Stimulated activated effector memory CD8-positive, alpha-beta T cell treated with anti-CD3 and anti-CD28 coated beads, Interleukin-12 subunit alpha, Interleukin-12 subunit beta, amount 100 ng/mL, for 72 hours (primary cell): Measurements from ENCODE around the gene MAP7.
A peak's percentile ranks its signal among the peaks of the same experiment; 100 is the strongest.
"Not testable (repeated sequence)": the region's sequence is repeated elsewhere in the genome, so short reads cannot be mapped to it uniquely, and the experiment has no call there.

Experiments used
- ATAC-seq: fragments of 150-1000 bp; cut with Tn5 transposase; 2 replicates; pipeline ENCODE4 v1.10.0; 2021
- DNase-seq, 2 donors: peaks; one replicate each; pipeline ENCODE4 v3.0.0; 2021 to 2022; ENCODE audit warnings: low spot score in 2 of 2
- H3K27ac Mint-ChIP-seq: one replicate; pipeline ENCODE4 v1.8.0; 2022; ENCODE audit warnings: mild to moderate bottlenecking, mixed read lengths
- H3K36me3 Mint-ChIP-seq: one replicate; pipeline ENCODE4 v1.8.0; 2022; ENCODE audit warnings: mild to moderate bottlenecking, mixed read lengths
- H3K4me1 Mint-ChIP-seq: one replicate; pipeline ENCODE4 v1.8.0; 2022; ENCODE audit warnings: mixed read lengths
- H3K4me3 Mint-ChIP-seq: one replicate; pipeline ENCODE4 v1.8.0; 2022; ENCODE audit warnings: mild to moderate bottlenecking, mixed read lengths
- H3K9me3 Mint-ChIP-seq: one replicate; pipeline ENCODE4 v1.8.0; 2022; ENCODE audit warnings: mixed read lengths

Gene MAP7

GRCh38 chr6:136403110-136403980, 146.9 kb downstream of the MAP7 start:
- ATAC-seq (no peak), DNase-seq (no peak)
- no peak overlapping the region for H3K4me3 Mint-ChIP-seq
- H3K9me3 Mint-ChIP-seq = peaks cover 2% of the 10 kb centered on the region
- H3K27ac Mint-ChIP-seq = no peak overlapping the region
- H3K4me1 Mint-ChIP-seq = no peaks in the 10 kb centered on the region
- H3K36me3 Mint-ChIP-seq = no peaks in the 10 kb centered on the region

- peaks cover 2% of the 10 kb centered on the region for H3K9me3 Mint-ChIP-seq
These were observed 148.5 kb downstream of the MAP7 start for GRCh38 chr6:136401749-136402148.

GRCh38 chr6:136401236-136401635, 149.0 kb downstream of the MAP7 start:
- ATAC-seq, H3K9me3 Mint-ChIP-seq, H3K36me3 Mint-ChIP-seq, H3K4me1 Mint-ChIP-seq, H3K27ac Mint-ChIP-seq, H3K4me3 Mint-ChIP-seq, DNase-seq: not testable (repeated sequence)

More at GRCh38 chr6:136401749-136402148, 148.5 kb downstream of the MAP7 start:
- DNase-seq (no peak), ATAC-seq (no peak)
- no peak overlapping the region for H3K4me3 Mint-ChIP-seq
- no peak overlapping the region for H3K27ac Mint-ChIP-seq
- H3K36me3 Mint-ChIP-seq = no peaks in the 10 kb centered on the region
- no peaks in the 10 kb centered on the region for H3K4me1 Mint-ChIP-seq

- no peak for ATAC-seq
- no peaks in the 10 kb centered on the region for H3K4me1 Mint-ChIP-seq
- no peak for DNase-seq
- peaks cover 2% of the 10 kb centered on the region for H3K9me3 Mint-ChIP-seq
- no peak overlapping the region for H3K27ac Mint-ChIP-seq
- H3K36me3 Mint-ChIP-seq = no peaks in the 10 kb centered on the region
- H3K4me3 Mint-ChIP-seq = no peak overlapping the region
These were observed 151.8 kb downstream of the MAP7 start for GRCh38 chr6:136398453-136398852.

GRCh38 chr6:136396908-136397307, 153.3 kb downstream of the MAP7 start:
- Mint-ChIP-seq H3K4me3 (no peak overlapping the region), H3K4me1 (no peaks in the 10 kb centered on the region), H3K36me3 (no peaks in the 10 kb centered on the region), H3K27ac (no peak overlapping the region), H3K9me3 (peaks cover 2% of the 10 kb centered on the region)
- DNase-seq (no peak), ATAC-seq (no peak)

GRCh38 chr6:136390959-136391358, 159.3 kb downstream of the MAP7 start:
- DNase-seq, H3K36me3 Mint-ChIP-seq, H3K4me1 Mint-ChIP-seq, H3K4me3 Mint-ChIP-seq, ATAC-seq, H3K27ac Mint-ChIP-seq, H3K9me3 Mint-ChIP-seq: not testable (repeated sequence)

- DNase-seq = no peak
- Mint-ChIP-seq H3K9me3 (no peaks in the 10 kb centered on the region), H3K36me3 (no peaks in the 10 kb centered on the region), H3K4me3 (no peak overlapping the region), H3K27ac (no peak overlapping the region), H3K4me1 (no peaks in the 10 kb centered on the region)
- ATAC-seq = no peak
These were observed 162.9 kb downstream of the MAP7 start for GRCh38 chr6:136387316-136387715.

- Mint-ChIP-seq H3K9me3 (no peaks in the 10 kb centered on the region), H3K36me3 (no peaks in the 10 kb centered on the region), H3K4me1 (no peaks in the 10 kb centered on the region), H3K4me3 (no peak overlapping the region), H3K27ac (no peak overlapping the region)
- DNase-seq (no peak), ATAC-seq (no peak)
These were observed 166.8 kb downstream of the MAP7 start for GRCh38 chr6:136383268-136383937.

- Mint-ChIP-seq H3K4me1 (no peaks in the 10 kb centered on the region), H3K4me3 (no peak overlapping the region), H3K27ac (no peak overlapping the region), H3K9me3 (no peaks in the 10 kb centered on the region), H3K36me3 (no peaks in the 10 kb centered on the region)
- ATAC-seq (no peak), DNase-seq (no peak)
These were observed 167.5 kb downstream of the MAP7 start for GRCh38 chr6:136382676-136383252.

GRCh38 chr6:136378888-136379287, 171.3 kb downstream of the MAP7 start:
- no peak for DNase-seq
- H3K4me3 Mint-ChIP-seq = no peak overlapping the region
- no peaks in the 10 kb centered on the region for H3K9me3 Mint-ChIP-seq

GRCh38 chr6:136375836-136376235, 174.4 kb downstream of the MAP7 start:
- H3K9me3 Mint-ChIP-seq, H3K4me3 Mint-ChIP-seq, H3K4me1 Mint-ChIP-seq, DNase-seq, H3K27ac Mint-ChIP-seq, ATAC-seq, H3K36me3 Mint-ChIP-seq: not testable (repeated sequence)

More at GRCh38 chr6:136378888-136379287, 171.3 kb downstream of the MAP7 start:
- no peak for ATAC-seq
- Mint-ChIP-seq H3K36me3 (no peaks in the 10 kb centered on the region), H3K4me1 (no peaks in the 10 kb centered on the region), H3K27ac (no peak overlapping the region)

- H3K9me3 Mint-ChIP-seq = no peaks in the 10 kb centered on the region
- H3K4me3 Mint-ChIP-seq = no peak overlapping the region
- H3K36me3 Mint-ChIP-seq = no peaks in the 10 kb centered on the region
- ATAC-seq = no peak
- no peaks in the 10 kb centered on the region for H3K4me1 Mint-ChIP-seq
- no peak for DNase-seq
- no peak overlapping the region for H3K27ac Mint-ChIP-seq
These were observed 178.3 kb downstream of the MAP7 start for GRCh38 chr6:136371959-136372358.

GRCh38 chr6:136370988-136371728, 179.1 kb downstream of the MAP7 start:
- H3K36me3 Mint-ChIP-seq = no peaks in the 10 kb centered on the region
- no peak overlapping the region for H3K4me3 Mint-ChIP-seq
- H3K27ac Mint-ChIP-seq = no peak overlapping the region
- H3K4me1 Mint-ChIP-seq = peaks cover 2% of the 10 kb centered on the region
- ATAC-seq = no peak
- DNase-seq = no peak
- H3K9me3 Mint-ChIP-seq = no peaks in the 10 kb centered on the region

GRCh38 chr6:136365776-136366354, 184.4 kb downstream of the MAP7 start:
- Mint-ChIP-seq H3K27ac (no peak overlapping the region), H3K4me3 (no peak overlapping the region), H3K9me3 (no peaks in the 10 kb centered on the region), H3K36me3 (no peaks in the 10 kb centered on the region), H3K4me1 (peaks cover 8% of the 10 kb centered on the region)
- DNase-seq (no peak), ATAC-seq (peak; percentile 28)
